Activated CD8-positive, alpha-beta memory T cell treated with anti-CD3 and anti-CD28 coated beads for 1 hour (primary cell): ENCODE data around the gene COQ10A.
"Not testable (repeated sequence)": the region's sequence is repeated elsewhere in the genome, so short reads cannot be mapped to it uniquely, and the experiment has no call there.

Experiments used
- DNase-seq, 2 donors: peaks; one replicate each; pipeline ENCODE4 v3.0.0-alpha.2; 2020; ENCODE audit warnings: low read depth in 1 of 2; ENCODE audit errors: extremely low read depth in 1 of 2

Gene COQ10A

GRCh38 chr12:56242986-56243385, 23.8 kb upstream of the COQ10A start:
- DNase-seq, result no peak

GRCh38 chr12:56243731-56244181, 23.0 kb upstream of the COQ10A start:
- no peak for DNase-seq

- no peak for DNase-seq
These were observed 22.2 kb upstream of the COQ10A start for GRCh38 chr12:56244494-56244893.

GRCh38 chr12:56247923-56248322, 18.8 kb upstream of the COQ10A start:
- DNase-seq, result no peak

- DNase-seq, result no peak
These were observed 18.0 kb upstream of the COQ10A start for GRCh38 chr12:56248711-56249110.

- DNase-seq, result no peak
These were observed 14.1 kb upstream of the COQ10A start for GRCh38 chr12:56252649-56253048.

GRCh38 chr12:56253091-56253490, 13.7 kb upstream of the COQ10A start:
- DNase-seq, result no peak

- no peak for DNase-seq
These were observed 11.1 kb upstream of the COQ10A start for GRCh38 chr12:56255671-56256070.

GRCh38 chr12:56256326-56256960, 10.3 kb upstream of the COQ10A start:
- DNase-seq, result no peak

- DNase-seq, result no peak
These were observed 9.7 kb upstream of the COQ10A start for GRCh38 chr12:56257071-56257470.

- no peak for DNase-seq
These were observed 9.2 kb upstream of the COQ10A start for GRCh38 chr12:56257491-56258067.

GRCh38 chr12:56258068-56258819, 8.5 kb upstream of the COQ10A start, which contains the start of gene ANKRD52:
ANKRD52 (minus strand) TSS chr12:56258384; CDS start chr12:56258269, 115 bp downstream.
- DNase-seq, result peak; percentile 29 to 76

GRCh38 chr12:56258820-56259183, 7.9 kb upstream of the COQ10A start:
- no peak for DNase-seq

- DNase-seq, result no peak
These were observed 6.4 kb upstream of the COQ10A start for GRCh38 chr12:56260380-56260779.

- no peak for DNase-seq
These were observed 5.8 kb upstream of the COQ10A start for GRCh38 chr12:56260921-56261320.

GRCh38 chr12:56261503-56262232, 5.1 kb upstream of the COQ10A start:
- no peak for DNase-seq

GRCh38 chr12:56262955-56263354, 3.8 kb upstream of the COQ10A start:
- DNase-seq, result not testable (repeated sequence)

- DNase-seq, result not testable (repeated sequence)
These were observed 562 bp upstream of the COQ10A start for GRCh38 chr12:56266068-56266692.

GRCh38 chr12:56267443-56268071, 815 bp downstream of the COQ10A start:
- no peak for DNase-seq

- DNase-seq, result no peak
These were observed 4.3 kb downstream of the COQ10A start for GRCh38 chr12:56271031-56271430.
